Ovary (tissue), 3 donors: ENCODE data around the gene BCAS4.

Experiments used
- EP300 ChIP-seq: sonication (generic); formaldehyde crosslinking; IDR thresholded peaks from one replicate; pipeline ENCODE4 v1.6.1; 2017; ENCODE audit warnings: antibody characterized with exemption
- POLR2A ChIP-seq: fragments of 450-650 bp; IDR thresholded peaks from one replicate; pipeline ENCODE4 v1.6.1; 2017; ENCODE audit warnings: antibody characterized with exemption, mild to moderate bottlenecking, moderate library complexity
- TF ChIP-seq, protein P1 (sequence below), 3 donors: fragments of 450-650 bp in 2 of 3; fragments of 200-600 bp in 1 of 3; IDR thresholded peaks; one replicate each; pipeline versions ENCODE4 v1.5.1 to v1.8.0; 2016 to 2022; ENCODE audit warnings: antibody characterized with exemption in 3 of 3, mild to moderate bottlenecking in 1 of 3
- donor health status: DM: no; HTN: no; CAD: no.

DNA sequence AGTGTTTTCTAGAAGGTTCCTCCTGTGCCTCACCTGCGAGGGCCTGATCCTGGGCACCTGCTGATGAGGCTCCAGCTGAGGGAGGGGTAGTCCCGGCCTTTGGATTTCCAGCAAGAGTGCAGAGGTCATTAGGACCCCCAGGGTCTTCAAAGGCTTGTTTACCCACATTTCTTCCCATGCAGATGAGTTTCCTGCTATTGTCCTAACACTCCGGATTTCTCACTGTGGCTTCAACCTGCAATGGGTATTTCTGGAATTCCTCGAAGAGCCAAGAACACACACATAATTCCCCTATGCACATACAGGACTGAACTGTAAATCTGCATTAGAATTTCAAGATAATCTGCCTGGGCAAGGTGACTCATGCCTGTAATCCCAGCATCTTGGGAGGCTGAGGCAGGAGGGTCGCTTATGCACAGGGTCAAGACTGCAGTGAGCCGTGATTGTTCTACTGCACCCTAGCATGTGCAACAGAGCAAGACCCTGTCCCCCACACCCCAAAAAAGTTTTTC is 82.4 kb downstream of the BCAS4 start:
- TF ChIP-seq POLR2A (no peak), EP300 (no peak)
- TF ChIP-seq, protein P1, sequence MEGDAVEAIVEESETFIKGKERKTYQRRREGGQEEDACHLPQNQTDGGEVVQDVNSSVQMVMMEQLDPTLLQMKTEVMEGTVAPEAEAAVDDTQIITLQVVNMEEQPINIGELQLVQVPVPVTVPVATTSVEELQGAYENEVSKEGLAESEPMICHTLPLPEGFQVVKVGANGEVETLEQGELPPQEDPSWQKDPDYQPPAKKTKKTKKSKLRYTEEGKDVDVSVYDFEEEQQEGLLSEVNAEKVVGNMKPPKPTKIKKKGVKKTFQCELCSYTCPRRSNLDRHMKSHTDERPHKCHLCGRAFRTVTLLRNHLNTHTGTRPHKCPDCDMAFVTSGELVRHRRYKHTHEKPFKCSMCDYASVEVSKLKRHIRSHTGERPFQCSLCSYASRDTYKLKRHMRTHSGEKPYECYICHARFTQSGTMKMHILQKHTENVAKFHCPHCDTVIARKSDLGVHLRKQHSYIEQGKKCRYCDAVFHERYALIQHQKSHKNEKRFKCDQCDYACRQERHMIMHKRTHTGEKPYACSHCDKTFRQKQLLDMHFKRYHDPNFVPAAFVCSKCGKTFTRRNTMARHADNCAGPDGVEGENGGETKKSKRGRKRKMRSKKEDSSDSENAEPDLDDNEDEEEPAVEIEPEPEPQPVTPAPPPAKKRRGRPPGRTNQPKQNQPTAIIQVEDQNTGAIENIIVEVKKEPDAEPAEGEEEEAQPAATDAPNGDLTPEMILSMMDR (IDR thresholded peaks at IDR 0.05): no peak
